ENCODE data around the gene PF4V1.
"Not testable (repeated sequence)": the region's sequence is repeated elsewhere in the genome, so short reads cannot be mapped to it uniquely, and the experiment has no call there.

The PF4V1 gene

GRCh38 chr4:73871511-73872310 lies 18.6 kb downstream of the PF4V1 start:
- DNase-seq, result no peak

DNA sequence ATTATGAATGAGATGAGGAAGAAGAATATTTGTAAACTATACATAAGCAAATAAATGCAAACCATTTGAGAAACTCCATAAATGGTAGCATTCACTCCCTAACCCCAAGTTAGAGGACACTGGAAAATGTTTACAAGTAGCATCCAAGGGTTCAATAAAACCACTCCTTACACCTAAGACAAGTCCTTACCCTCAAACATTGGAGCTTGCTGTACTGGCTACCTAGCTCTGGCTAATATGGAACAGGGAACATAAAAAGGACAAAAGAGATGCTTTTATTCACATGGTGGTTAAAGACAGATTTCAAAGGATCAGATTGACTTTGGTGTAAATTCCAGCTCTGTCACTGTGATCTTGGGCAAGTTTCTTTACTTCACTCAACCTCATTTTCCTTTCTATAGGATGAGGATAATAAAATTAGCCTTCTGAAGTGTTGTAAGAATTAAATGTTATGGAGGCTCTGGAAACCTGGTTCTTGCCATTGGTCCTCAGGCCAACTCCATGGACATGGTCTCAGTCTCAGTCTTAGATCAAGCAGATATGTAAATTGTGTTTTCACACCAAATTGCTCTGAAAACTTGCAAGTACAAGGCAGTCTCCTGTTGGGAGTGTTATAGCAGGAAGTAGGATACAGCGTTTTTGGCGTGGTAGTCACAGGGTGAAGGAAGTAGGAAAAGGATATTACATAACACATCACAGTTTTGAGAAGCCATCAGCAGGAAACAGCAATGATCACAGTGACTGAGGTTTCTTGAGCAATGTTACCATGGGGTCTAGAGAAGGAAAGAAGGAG lies 19.4 kb downstream of the PF4V1 start:
- DNase-seq, result peak; percentile 90

- peak; percentile 62 for DNase-seq
These were observed 21.3 kb downstream of the PF4V1 start for GRCh38 chr4:73874386-73874785.

- DNase-seq, result no peak
These were observed 22.3 kb downstream of the PF4V1 start for GRCh38 chr4:73875401-73875800.

GRCh38 chr4:73883306-73883705 lies 30.2 kb downstream of the PF4V1 start:
- peak; percentile 61 for DNase-seq

GRCh38 chr4:73885574-73886267 lies 32.6 kb downstream of the PF4V1 start:
- peak; percentile 32 for DNase-seq

- DNase-seq, result no peak
These were observed 38.2 kb downstream of the PF4V1 start for GRCh38 chr4:73891326-73891725.

- DNase-seq, result no peak
These were observed 38.8 kb downstream of the PF4V1 start for GRCh38 chr4:73891739-73892405.

- DNase-seq, result no peak
These were observed 39.9 kb downstream of the PF4V1 start for GRCh38 chr4:73892966-73893365.

- DNase-seq, result no peak
These were observed 40.9 kb downstream of the PF4V1 start for GRCh38 chr4:73894001-73894400.

DNA sequence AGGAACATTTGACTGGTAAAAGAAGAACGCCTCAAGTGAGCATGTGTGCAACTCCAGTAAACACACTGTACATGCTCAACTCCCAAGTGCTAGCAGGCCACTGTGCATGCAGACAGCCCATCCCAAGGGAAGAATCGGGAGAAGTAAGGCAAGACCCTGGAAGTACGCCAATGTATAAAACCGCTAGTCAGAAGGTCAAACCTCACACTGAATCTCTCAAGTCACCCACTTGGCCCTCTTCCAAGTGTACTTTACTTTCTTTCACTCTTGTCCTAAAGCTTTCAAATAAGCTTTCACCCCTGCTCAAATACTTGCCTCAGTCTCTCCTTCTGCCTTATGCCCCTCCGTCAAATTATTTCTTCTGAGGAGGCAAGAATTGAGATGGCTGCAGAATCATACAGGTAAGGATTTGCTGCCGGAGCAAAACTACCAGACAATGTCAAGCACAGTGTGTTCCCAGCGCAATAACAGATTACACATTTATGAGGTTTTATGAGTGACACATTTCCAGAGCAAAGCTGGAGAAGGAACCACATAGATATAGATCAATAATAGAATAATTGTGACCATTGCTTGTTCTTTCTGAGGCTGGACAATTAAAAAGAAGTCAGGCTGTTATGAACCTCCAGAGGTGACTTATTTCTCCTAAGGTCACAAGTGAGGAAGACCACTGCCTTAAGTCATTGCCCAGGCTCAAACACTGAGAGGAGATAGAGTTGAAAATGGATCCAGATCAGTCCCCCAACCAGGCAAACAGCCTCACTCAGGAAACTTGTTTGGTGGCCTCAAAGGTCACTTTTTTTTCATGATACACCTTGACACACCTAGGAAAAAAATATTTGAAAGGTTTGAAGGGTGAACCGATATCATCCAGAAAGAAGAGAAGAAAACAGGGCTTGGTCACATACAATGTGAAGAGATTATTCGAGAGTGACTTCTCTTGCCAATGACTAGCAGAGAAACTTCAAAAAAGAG lies 42.4 kb downstream of the PF4V1 start:
- no peak for DNase-seq

DNA sequence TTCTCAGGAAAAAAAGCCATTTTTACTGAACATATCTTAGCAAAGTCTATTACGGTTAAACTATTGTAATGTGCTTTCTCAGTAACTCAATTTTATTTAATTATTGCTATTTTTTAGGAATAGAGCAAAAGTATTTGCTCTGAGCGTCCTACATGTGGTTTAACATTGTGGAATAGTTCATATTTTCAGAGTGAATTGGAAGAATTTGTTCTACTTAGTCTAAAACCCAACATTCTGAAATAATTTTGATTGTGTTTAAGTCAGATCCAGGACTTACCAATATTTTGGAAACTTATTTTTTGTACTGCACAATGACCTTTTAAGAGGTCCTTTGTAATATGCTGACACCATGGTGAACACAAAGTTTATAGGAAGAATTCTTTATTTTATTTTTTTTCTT lies 43.3 kb downstream of the PF4V1 start:
- DNase-seq, result no peak

- DNase-seq, result no peak
These were observed 44.5 kb downstream of the PF4V1 start for GRCh38 chr4:73897380-73898136.

GRCh38 chr4:73899338-73899737 lies 46.2 kb downstream of the PF4V1 start:
- not testable (repeated sequence) for DNase-seq

GRCh38 chr4:73901031-73901430 lies 47.9 kb downstream of the PF4V1 start:
- DNase-seq, result peak; percentile 74

DNA sequence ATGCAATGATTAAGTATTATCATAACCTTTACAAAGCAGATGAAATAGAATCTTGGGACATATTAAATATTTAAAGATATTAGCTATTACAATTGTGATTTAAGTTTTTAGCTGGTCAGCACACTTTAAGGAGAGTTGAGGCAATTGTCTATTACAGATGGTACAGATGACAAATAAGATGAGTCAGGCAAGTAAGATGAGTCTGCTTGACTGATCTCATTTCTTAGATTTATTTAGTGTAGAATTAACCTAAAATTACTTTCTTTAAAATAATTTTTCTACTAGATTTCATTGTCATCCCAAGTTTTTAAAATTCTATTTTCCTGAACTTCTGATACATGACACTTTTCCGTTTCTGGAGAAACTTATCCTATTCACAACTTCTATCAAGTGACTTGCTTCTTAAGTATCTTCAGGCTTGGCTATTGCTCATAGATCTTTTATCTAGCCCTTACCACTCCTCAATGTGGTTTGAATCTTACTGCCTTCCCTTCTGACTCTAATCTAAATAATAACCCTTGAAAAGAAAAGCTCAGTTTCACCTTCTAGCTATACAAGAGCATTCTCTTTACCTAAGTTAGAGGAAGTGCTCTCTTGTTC lies 49.0 kb downstream of the PF4V1 start:
- no peak for DNase-seq

GRCh38 chr4:73902817-73903547 lies 49.9 kb downstream of the PF4V1 start:
- peak; percentile 40 for DNase-seq
